SK-N-SH (cell line): ENCODE results near the gene PLEKHM3. TPM values are rescaled to one million over a fixed set of nuclear protein-coding genes. Genes with fewer than 3 reads are reported as not detected.

Experiments
- CTCF ChIA-PET: fragments of 300-600, 350-600 bp; formaldehyde crosslinking; extraction: SDS; loops from one replicate; lab custom pipeline; 2021; lab: Yijun Ruan, JAX
- POLR2A ChIA-PET: fragments of 350-600 bp; sonication (Branson Sonifier 250); formaldehyde crosslinking; extraction: SDS; loops from one replicate; lab custom pipeline; 2020; ENCODE audit warnings: antibody characterized with exemption, inconsistent platforms; lab: Yijun Ruan, JAX
- DNase-seq: peaks from one replicate; pipeline ENCODE4 v3.0.0; 2012
- H2AFZ ChIP-seq: fragments of 200-600 bp; sonication (generic); 2 replicates; pipeline ENCODE4 v1.8.1; 2016; ENCODE audit warnings: antibody characterized with exemption, mild to moderate bottlenecking, low read depth
- H3F3A ChIP-seq: fragments of 200-600 bp; sonication (generic); replicated peaks from 2 replicates; pipeline ENCODE3; 2016; ENCODE audit warnings: antibody characterized with exemption, mild to moderate bottlenecking; ENCODE audit not compliant: insufficient read depth
- H3K27ac ChIP-seq, 2 experiments: fragments of 200-500 bp in 1 of 2; fragments of 200-600 bp in 1 of 2; sonication (Bioruptor generic) in 1 of 2; sonication (generic), shearing (Covaris generic) in 1 of 2; 2 replicates each; pipeline versions ENCODE4 v1.5.1 to v1.6.1; 2014 to 2016; ENCODE audit warnings: low read depth in 2 of 2, inconsistent platforms in 1 of 2, low read length in 1 of 2, mild to moderate bottlenecking in 1 of 2, mixed read lengths in 1 of 2
- H3K27me3 ChIP-seq: fragments of 200-600 bp; sonication (generic), shearing (Covaris generic); 2 replicates; pipeline ENCODE4 v1.6.1; 2016; ENCODE audit warnings: mixed run types; ENCODE audit not compliant: insufficient read depth
- H3K36me3 ChIP-seq, 2 experiments: fragments of 200-500 bp in 1 of 2; fragments of 200-600 bp in 1 of 2; sonication (Bioruptor generic) in 1 of 2; sonication (generic) in 1 of 2; replicated peaks in 1 of 2; 2 replicates each; pipeline versions ENCODE3 to v1.5.1; 2014 to 2016; ENCODE audit warnings: low read length in 1 of 2, mild to moderate bottlenecking in 1 of 2; ENCODE audit not compliant: insufficient read depth in 2 of 2, control insufficient read depth in 1 of 2
- H3K4me1 ChIP-seq, 2 experiments: fragments of 200-500 bp in 1 of 2; fragments of 200-600 bp in 1 of 2; sonication (Bioruptor generic) in 1 of 2; sonication (generic), shearing (Covaris generic) in 1 of 2; 2 replicates each; pipeline versions ENCODE4 v1.5.1 to v1.6.1; 2014 to 2016; ENCODE audit warnings: low read depth in 1 of 2, low read length in 1 of 2, mixed run types in 1 of 2; ENCODE audit not compliant: insufficient read depth in 2 of 2, control insufficient read depth in 1 of 2
- H3K4me2 ChIP-seq: fragments of 200-600 bp; sonication (generic), shearing (Covaris generic); 2 replicates; pipeline ENCODE4 v1.6.1; 2017; ENCODE audit warnings: mixed run types
- H3K4me3 ChIP-seq, 2 experiments: fragments of 200-500 bp in 1 of 2; fragments of 200-600 bp in 1 of 2; sonication (Bioruptor generic) in 1 of 2; sonication (generic), shearing (Covaris generic) in 1 of 2; 2 replicates each; pipeline versions ENCODE4 v1.5.1 to v1.8.1; 2014 to 2016; ENCODE audit warnings: low read depth in 2 of 2, inconsistent platforms in 1 of 2, low read length in 1 of 2, mild to moderate bottlenecking in 1 of 2, mixed read lengths in 1 of 2, moderate library complexity in 1 of 2
- H3K79me2 ChIP-seq: fragments of 200-600 bp; sonication (generic); 2 replicates; pipeline ENCODE4 v1.8.1; 2017; ENCODE audit warnings: mild to moderate bottlenecking; ENCODE audit not compliant: insufficient read depth
- H3K9ac ChIP-seq: fragments of 200-600 bp; sonication (generic); 2 replicates; pipeline ENCODE4 v1.6.1; 2017; ENCODE audit warnings: mixed run types
- H3K9me2 ChIP-seq: fragments of 200-600 bp; sonication (generic); 2 replicates; pipeline ENCODE4 v1.6.1; 2017; ENCODE audit warnings: mixed run types
- H3K9me3 ChIP-seq: fragments of 200-600 bp; sonication (generic); 2 replicates; pipeline ENCODE4 v1.6.1; 2017; ENCODE audit warnings: mixed run types, mild to moderate bottlenecking, moderate library complexity
- H4K20me1 ChIP-seq: fragments of 200-600 bp; sonication (generic); 2 replicates; pipeline ENCODE4 v1.6.1; 2017; ENCODE audit warnings: mild to moderate bottlenecking, mixed run types; ENCODE audit not compliant: insufficient read depth
- FOXJ3 ChIP-seq: sonication (generic); formaldehyde crosslinking; IDR thresholded peaks from 2 replicates; pipeline ENCODE4 v1.5.1; 2020; ENCODE audit warnings: mild to moderate bottlenecking, missing genetic modification reagents
- FOXM1 ChIP-seq: IDR thresholded peaks from 2 replicates; pipeline ENCODE4 v1.4.0; 2012; ENCODE audit warnings: low read depth, mild to moderate bottlenecking
- GABPA ChIP-seq: IDR thresholded peaks from 2 replicates; pipeline ENCODE4 v1.4.0; 2012; ENCODE audit warnings: low read depth, mild to moderate bottlenecking
- GATA2 ChIP-seq: sonication (generic); formaldehyde crosslinking; IDR thresholded peaks from 2 replicates; pipeline ENCODE4 v1.5.0; 2020; ENCODE audit warnings: mild to moderate bottlenecking, missing genetic modification reagents
- NFIC ChIP-seq: IDR thresholded peaks from 2 replicates; pipeline ENCODE4 v1.4.0; 2012; ENCODE audit warnings: borderline replicate concordance
- RAD21 ChIP-seq: IDR thresholded peaks from 2 replicates; pipeline ENCODE4 v1.6.1; 2012; ENCODE audit warnings: mild to moderate bottlenecking, low read length
- RCOR1 ChIP-seq: fragments of 150-350 bp; IDR thresholded peaks from 2 replicates; pipeline ENCODE4 v1.6.1; 2017; ENCODE audit warnings: antibody characterized with exemption, low read length
- RFX5 ChIP-seq: IDR thresholded peaks from 2 replicates; pipeline ENCODE4 v1.6.1; 2012; ENCODE audit warnings: mild to moderate bottlenecking, improper control_type of control experiment, low read length
- RXRA ChIP-seq: IDR thresholded peaks from 2 replicates; pipeline ENCODE4 v1.4.0; 2012; ENCODE audit warnings: low read depth, mild to moderate bottlenecking, borderline replicate concordance
- SIN3A ChIP-seq: IDR thresholded peaks from 2 replicates; pipeline ENCODE4 v1.6.1; 2012; ENCODE audit warnings: low read depth, mild to moderate bottlenecking, low read length, moderate library complexity, borderline replicate concordance
- TEAD4 ChIP-seq: IDR thresholded peaks from 2 replicates; pipeline ENCODE4 v1.4.0; 2012; ENCODE audit warnings: mild to moderate bottlenecking, borderline replicate concordance; ENCODE audit not compliant: insufficient read depth
- WGBS: methylation state at CpG from one replicate; pipeline ENCODE4 v1.1.6; 2017; ENCODE audit warnings: low lambda C conversion rate; 5-methylcytosine and 5-hydroxymethylcytosine counted together
- polyA plus RNA-seq, 3 experiments: library from polyadenylated mRNA; depleted of rRNA; stranded (reverse); fragments of >200 nt; gene quantifications; 2 replicates each; pipeline ENCODE4 v1.2.3, GENCODE V29; 2012
- TF ChIP-seq, protein P1 (sequence below): fragments of 150-350 bp; IDR thresholded peaks from 2 replicates; pipeline ENCODE4 v1.6.1; 2016; ENCODE audit warnings: mild to moderate bottlenecking, low read depth, low read length
- TF ChIP-seq, protein P2 (sequence below): IDR thresholded peaks from 2 replicates; pipeline ENCODE4; 2012

The PLEKHM3 gene
- polyA plus RNA-seq, 1 of the 3 experiments (the other 2 are of a cell fraction), result 1.9 TPM

DNA sequence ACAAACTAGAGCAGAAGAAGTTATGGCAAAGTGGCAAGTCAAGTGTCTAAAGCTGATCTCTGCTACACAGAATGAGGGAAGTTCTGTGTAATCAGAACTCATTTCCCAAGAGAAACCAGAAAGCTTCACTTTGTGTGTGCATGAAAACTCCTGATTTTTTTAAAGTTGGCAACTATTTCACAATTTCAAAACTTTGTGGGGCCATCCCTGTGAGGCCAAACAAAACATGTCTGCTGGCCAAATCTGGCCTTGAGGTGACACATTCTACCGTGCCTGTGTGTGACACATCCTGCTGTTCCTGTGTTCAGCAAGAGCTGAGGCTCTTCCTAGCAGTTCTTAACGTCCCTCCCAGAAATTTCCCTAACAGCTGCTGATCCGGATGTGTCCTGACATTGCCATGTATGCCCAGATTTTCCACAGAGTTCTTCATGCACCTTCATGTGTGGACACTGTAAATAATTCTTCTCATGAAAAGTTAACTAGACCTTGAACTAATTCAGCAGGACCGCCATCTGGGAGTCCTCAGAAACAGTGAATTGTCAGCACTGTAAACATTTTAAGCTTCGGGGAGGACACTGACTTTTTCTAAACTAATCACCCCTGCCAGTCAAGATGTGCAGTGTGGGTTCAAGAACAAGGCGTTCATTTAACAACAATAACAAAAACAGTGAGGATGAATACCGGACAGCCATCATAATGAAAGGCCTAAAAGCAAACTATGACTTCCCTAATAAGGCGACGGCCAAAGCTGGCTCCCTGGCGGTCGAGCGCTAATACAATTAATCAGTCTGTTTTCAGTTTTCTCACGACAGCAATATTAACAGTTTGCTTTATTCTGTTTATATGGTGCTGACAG, 99.0 kb downstream of the PLEKHM3 start (continued):
- TF ChIP-seq RFX5, result no peak
- TF ChIP-seq, protein P1, sequence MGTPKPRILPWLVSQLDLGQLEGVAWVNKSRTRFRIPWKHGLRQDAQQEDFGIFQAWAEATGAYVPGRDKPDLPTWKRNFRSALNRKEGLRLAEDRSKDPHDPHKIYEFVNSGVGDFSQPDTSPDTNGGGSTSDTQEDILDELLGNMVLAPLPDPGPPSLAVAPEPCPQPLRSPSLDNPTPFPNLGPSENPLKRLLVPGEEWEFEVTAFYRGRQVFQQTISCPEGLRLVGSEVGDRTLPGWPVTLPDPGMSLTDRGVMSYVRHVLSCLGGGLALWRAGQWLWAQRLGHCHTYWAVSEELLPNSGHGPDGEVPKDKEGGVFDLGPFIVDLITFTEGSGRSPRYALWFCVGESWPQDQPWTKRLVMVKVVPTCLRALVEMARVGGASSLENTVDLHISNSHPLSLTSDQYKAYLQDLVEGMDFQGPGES, result no peak
- no peak for TF ChIP-seq TEAD4
- TF ChIP-seq RXRA, result no peak
- no peak for TF ChIP-seq FOXJ3 (CRISPR knock-in tag)
- no peak for TF ChIP-seq RAD21
- TF ChIP-seq GABPA, result no peak
- TF ChIP-seq, all 33 proteins: peak for 0

DNA sequence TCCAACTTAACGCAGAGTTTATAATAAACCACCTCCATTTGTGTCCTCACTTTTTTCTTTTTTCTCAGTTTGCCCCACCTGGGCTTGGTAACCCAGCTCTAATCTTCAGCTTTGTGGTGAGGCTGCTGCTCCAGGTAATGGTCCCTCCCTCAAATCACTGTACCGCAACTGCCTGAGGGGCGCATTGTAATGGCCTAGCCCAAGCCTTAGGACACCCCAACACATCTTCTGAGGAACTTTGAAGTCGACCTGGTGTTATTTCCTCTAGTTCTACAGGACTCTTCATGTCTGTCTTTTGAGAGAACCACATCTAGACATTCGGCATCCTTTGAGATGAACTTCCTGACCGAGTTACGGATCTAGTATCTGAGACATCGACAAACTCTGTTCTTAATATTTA, 99.7 kb downstream of the PLEKHM3 start:
- H3K27me3 ChIP-seq, result no peaks in the 10 kb centered on the region
- H3K4me1 ChIP-seq, result peaks cover 0 to 3% of the 10 kb centered on the region in 2 experiments; a peak in 1 of 4 replicates
- no peaks in the 10 kb centered on the region for H3K9me2 ChIP-seq
- no peak overlapping the region for H3K4me3 ChIP-seq
- TF ChIP-seq RXRA, result no peak
- no peak for TF ChIP-seq GATA2 (CRISPR knock-in tag)
- TF ChIP-seq, protein P1, result no peak
- TF ChIP-seq, protein P2, sequence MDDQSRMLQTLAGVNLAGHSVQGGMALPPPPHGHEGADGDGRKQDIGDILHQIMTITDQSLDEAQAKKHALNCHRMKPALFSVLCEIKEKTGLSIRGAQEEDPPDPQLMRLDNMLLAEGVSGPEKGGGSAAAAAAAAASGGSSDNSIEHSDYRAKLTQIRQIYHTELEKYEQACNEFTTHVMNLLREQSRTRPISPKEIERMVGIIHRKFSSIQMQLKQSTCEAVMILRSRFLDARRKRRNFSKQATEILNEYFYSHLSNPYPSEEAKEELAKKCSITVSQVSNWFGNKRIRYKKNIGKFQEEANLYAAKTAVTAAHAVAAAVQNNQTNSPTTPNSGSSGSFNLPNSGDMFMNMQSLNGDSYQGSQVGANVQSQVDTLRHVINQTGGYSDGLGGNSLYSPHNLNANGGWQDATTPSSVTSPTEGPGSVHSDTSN, result no peak
- TF ChIP-seq NFIC, result no peak
- no peak for TF ChIP-seq FOXM1
- no peak for TF ChIP-seq RCOR1
- no peak for TF ChIP-seq TEAD4
- no peak for TF ChIP-seq SIN3A
- CTCF ChIA-PET, result interaction anchor here (1.0 to 1.5 kb wide), 2 partner anchors 9 to 47 kb away, joined by 4 to 6 read pairs; no protein-coding TSS in a partner anchor
- no peaks in the 10 kb centered on the region for H4K20me1 ChIP-seq
- DNase-seq, result no peak
- H3K9ac ChIP-seq, result no peak overlapping the region
- POLR2A ChIA-PET, result no interaction called here
- H2AFZ ChIP-seq, result no peak overlapping the region
- no peaks in the 10 kb centered on the region for H3K36me3 ChIP-seq
- no peaks in the 10 kb centered on the region for H3K79me2 ChIP-seq
- H3K9me3 ChIP-seq, result no peaks in the 10 kb centered on the region
- WGBS, result 86% methylated on average over 8 of the region's 8 CpGs
- no peaks in the 10 kb centered on the region for H3F3A ChIP-seq
- no peak overlapping the region for H3K4me2 ChIP-seq
- H3K27ac ChIP-seq, result no peak overlapping the region
